NT2/D1 (cell line): Measurements from ENCODE around the gene CTSD.
"Not testable (repeated sequence)": the region's sequence is repeated elsewhere in the genome, so short reads cannot be mapped to it uniquely, and the experiment has no call there.

Experiments
- YY1 ChIP-seq: IDR thresholded peaks from 2 replicates; pipeline ENCODE4 v1.6.1; 2011; ENCODE audit not compliant: insufficient read length, insufficient read depth
- ZNF274 ChIP-seq: IDR thresholded peaks from 2 replicates; pipeline ENCODE4 v1.6.1; 2011; ENCODE audit warnings: mild to moderate bottlenecking, low read depth, low read length

- not testable (repeated sequence) for TF ChIP-seq ZNF274, YY1
Measured at GRCh38 chr11:1769304-1769936, 5.7 kb upstream of the CTSD start.
